22Rv1 (cell line): ENCODE measurements around the gene NBEA.

Source experiments
- CTCF ChIP-seq: fragments of 450-650 bp; IDR thresholded peaks from 2 replicates; pipeline ENCODE4 v1.5.1; 2017; ENCODE audit warnings: mild to moderate bottlenecking
- ZFX ChIP-seq: fragments of 450-650 bp; IDR thresholded peaks from 2 replicates; pipeline ENCODE4 v1.6.1; 2017; ENCODE audit warnings: antibody characterized with exemption, borderline replicate concordance

DNA sequence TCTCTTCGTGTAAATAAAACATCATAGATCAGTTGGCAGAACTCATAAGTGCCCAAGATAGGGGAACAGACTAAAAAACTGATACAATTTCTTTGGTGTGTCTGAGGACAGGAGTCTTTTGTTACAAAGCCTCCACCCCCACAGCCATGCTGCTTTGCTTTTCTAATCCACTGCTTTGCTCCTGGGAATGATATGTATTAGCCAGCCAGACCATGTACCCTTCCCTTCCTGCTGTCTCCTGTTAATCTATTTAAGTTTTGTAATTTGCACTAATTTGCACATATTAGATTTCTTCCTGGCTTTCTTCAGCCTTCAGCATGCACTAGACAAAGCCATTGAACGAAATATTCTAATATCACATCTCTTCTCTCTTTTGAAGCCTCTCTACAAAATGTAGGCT lies 403.9 kb downstream of the NBEA start:
- TF ChIP-seq CTCF (no peak), ZFX (no peak)
